Measurements from ENCODE around the gene TYW1B. TPM values are rescaled to one million over a fixed set of nuclear protein-coding genes. Genes with fewer than 3 reads are reported as not detected.
"Not testable (repeated sequence)": the region's sequence is repeated elsewhere in the genome, so short reads cannot be mapped to it uniquely, and the experiment has no call there.

Gene TYW1B
- polyA plus RNA-seq, 3 donors: 0.17 to 2.9 (median 0.31) TPM

GRCh38 chr7:72618435-72619180, 209.4 kb downstream of the TYW1B start:
- H3K4me1 Mint-ChIP-seq; H3K4me2 ChIP-seq (replicated peaks; ENCODE audit: extremely low read depth, low read length, poor library complexity, severe bottlenecking); H3K4me1 ChIP-seq (ENCODE audit: control insufficient read depth in 1 of 2, insufficient read depth in 2 of 2, low read length in 2 of 2); H3K9ac ChIP-seq (ENCODE audit: insufficient read depth, low read length, poor library complexity, severe bottlenecking); H3K36me3 ChIP-seq (replicated peaks in 1 of 2; ENCODE audit: control insufficient read depth in 1 of 2, insufficient read depth in 2 of 2, low read length in 2 of 2); H3K4me3 ChIP-seq (replicated peaks in 1 of 3; ENCODE audit: low read depth in 2 of 3, low read length in 3 of 3); H3K4me3 Mint-ChIP-seq; intact Hi-C loops (cut with micrococcal nuclease); H3K27me3 ChIP-seq (ENCODE audit: control insufficient read depth in 2 of 2, insufficient read depth in 2 of 2, low read length in 2 of 2); H3K9me3 ChIP-seq (replicated peaks in 1 of 2; ENCODE audit: control insufficient read depth in 1 of 2, insufficient read depth in 1 of 2, low read length in 2 of 2); H4K20me1 ChIP-seq (ENCODE audit: insufficient read depth, low read length); H3K27me3 Mint-ChIP-seq (ENCODE audit: low read depth in 3 of 3); H2AFZ ChIP-seq (ENCODE audit: insufficient read depth, low read depth, low read length, poor library complexity, severe bottlenecking); H3K27ac Mint-ChIP-seq; H3K27ac ChIP-seq (ENCODE audit: low read depth in 1 of 2, low read length in 2 of 2); H3K79me2 ChIP-seq (ENCODE audit: insufficient read depth, low read length); DNase-seq: not testable (repeated sequence)
- WGBS (ENCODE audit: insufficient coverage): 92% methylated on average over 5 of the region's 11 CpGs
- Mint-ChIP-seq H3K9me3 (peaks cover 3 to 20% (median 12%) of the 10 kb centered on the region in 7 donors), H3K36me3 (peaks cover 17 to 26% of the 10 kb centered on the region in 2 donors)

- WGBS (ENCODE audit: insufficient coverage): 96% methylated on average over 3 of the region's 5 CpGs
- intact Hi-C loops (cut with micrococcal nuclease); H3K4me3 Mint-ChIP-seq; H3K9ac ChIP-seq (ENCODE audit: insufficient read depth, low read length, poor library complexity, severe bottlenecking); H3K27ac ChIP-seq (ENCODE audit: low read depth in 1 of 2, low read length in 2 of 2); H3K4me3 ChIP-seq (replicated peaks in 1 of 3; ENCODE audit: low read depth in 2 of 3, low read length in 3 of 3); H3K9me3 ChIP-seq (replicated peaks in 1 of 2; ENCODE audit: control insufficient read depth in 1 of 2, insufficient read depth in 1 of 2, low read length in 2 of 2); H3K79me2 ChIP-seq (ENCODE audit: insufficient read depth, low read length); H4K20me1 ChIP-seq (ENCODE audit: insufficient read depth, low read length); H3K4me2 ChIP-seq (replicated peaks; ENCODE audit: extremely low read depth, low read length, poor library complexity, severe bottlenecking); H3K27ac Mint-ChIP-seq; H3K36me3 ChIP-seq (replicated peaks in 1 of 2; ENCODE audit: control insufficient read depth in 1 of 2, insufficient read depth in 2 of 2, low read length in 2 of 2); H3K27me3 ChIP-seq (ENCODE audit: control insufficient read depth in 2 of 2, insufficient read depth in 2 of 2, low read length in 2 of 2); DNase-seq; H2AFZ ChIP-seq (ENCODE audit: insufficient read depth, low read depth, low read length, poor library complexity, severe bottlenecking); H3K27me3 Mint-ChIP-seq (ENCODE audit: low read depth in 3 of 3); H3K4me1 ChIP-seq (ENCODE audit: control insufficient read depth in 1 of 2, insufficient read depth in 2 of 2, low read length in 2 of 2); H3K4me1 Mint-ChIP-seq: not testable (repeated sequence)
- Mint-ChIP-seq H3K9me3 (peaks cover 3 to 11% (median 6%) of the 10 kb centered on the region in 7 donors), H3K36me3 (peaks cover 24 to 37% of the 10 kb centered on the region in 2 donors)
These were observed 218.2 kb downstream of the TYW1B start for GRCh38 chr7:72609761-72610160.

GRCh38 chr7:72607988-72608387, 220.0 kb downstream of the TYW1B start:
- H3K4me3 ChIP-seq (replicated peaks in 1 of 3; ENCODE audit: low read depth in 2 of 3, low read length in 3 of 3); H3K4me2 ChIP-seq (replicated peaks; ENCODE audit: extremely low read depth, low read length, poor library complexity, severe bottlenecking); H3K27me3 ChIP-seq (ENCODE audit: control insufficient read depth in 2 of 2, insufficient read depth in 2 of 2, low read length in 2 of 2); H3K4me3 Mint-ChIP-seq; H4K20me1 ChIP-seq (ENCODE audit: insufficient read depth, low read length); H3K4me1 ChIP-seq (ENCODE audit: control insufficient read depth in 1 of 2, insufficient read depth in 2 of 2, low read length in 2 of 2); H3K27ac ChIP-seq (ENCODE audit: low read depth in 1 of 2, low read length in 2 of 2); H2AFZ ChIP-seq (ENCODE audit: insufficient read depth, low read depth, low read length, poor library complexity, severe bottlenecking); H3K9me3 ChIP-seq (replicated peaks in 1 of 2; ENCODE audit: control insufficient read depth in 1 of 2, insufficient read depth in 1 of 2, low read length in 2 of 2); intact Hi-C loops (cut with micrococcal nuclease); H3K27me3 Mint-ChIP-seq (ENCODE audit: low read depth in 3 of 3); DNase-seq; H3K79me2 ChIP-seq (ENCODE audit: insufficient read depth, low read length); H3K4me1 Mint-ChIP-seq; H3K36me3 ChIP-seq (replicated peaks in 1 of 2; ENCODE audit: control insufficient read depth in 1 of 2, insufficient read depth in 2 of 2, low read length in 2 of 2); H3K9ac ChIP-seq (ENCODE audit: insufficient read depth, low read length, poor library complexity, severe bottlenecking): not testable (repeated sequence)
- Mint-ChIP-seq H3K27ac (peak overlapping the region in 1 of 7 donors; percentile 5), H3K36me3 (peaks cover 22 to 37% of the 10 kb centered on the region in 2 donors), H3K9me3 (peaks cover 0 to 13% (median 6%) of the 10 kb centered on the region in 7 donors)

GRCh38 chr7:72605863-72606431, 222.1 kb downstream of the TYW1B start:
- H3K36me3 ChIP-seq (replicated peaks in 1 of 2; ENCODE audit: control insufficient read depth in 1 of 2, insufficient read depth in 2 of 2, low read length in 2 of 2); H2AFZ ChIP-seq (ENCODE audit: insufficient read depth, low read depth, low read length, poor library complexity, severe bottlenecking); H3K27ac Mint-ChIP-seq; H3K4me2 ChIP-seq (replicated peaks; ENCODE audit: extremely low read depth, low read length, poor library complexity, severe bottlenecking); H3K9ac ChIP-seq (ENCODE audit: insufficient read depth, low read length, poor library complexity, severe bottlenecking); DNase-seq; H3K4me1 Mint-ChIP-seq; H3K9me3 ChIP-seq (replicated peaks in 1 of 2; ENCODE audit: control insufficient read depth in 1 of 2, insufficient read depth in 1 of 2, low read length in 2 of 2); intact Hi-C loops (cut with micrococcal nuclease); H3K27me3 Mint-ChIP-seq (ENCODE audit: low read depth in 3 of 3); H3K9me3 Mint-ChIP-seq; H3K4me1 ChIP-seq (ENCODE audit: control insufficient read depth in 1 of 2, insufficient read depth in 2 of 2, low read length in 2 of 2); H3K4me3 Mint-ChIP-seq; H3K4me3 ChIP-seq (replicated peaks in 1 of 3; ENCODE audit: low read depth in 2 of 3, low read length in 3 of 3); H3K79me2 ChIP-seq (ENCODE audit: insufficient read depth, low read length); H3K27me3 ChIP-seq (ENCODE audit: control insufficient read depth in 2 of 2, insufficient read depth in 2 of 2, low read length in 2 of 2); H3K27ac ChIP-seq (ENCODE audit: low read depth in 1 of 2, low read length in 2 of 2); H4K20me1 ChIP-seq (ENCODE audit: insufficient read depth, low read length): not testable (repeated sequence)
- WGBS (ENCODE audit: insufficient coverage): 100% methylated on average over 2 of the region's 7 CpGs
- H3K36me3 Mint-ChIP-seq: peaks cover 16 to 25% of the 10 kb centered on the region in 2 donors
